ENCODE data around the gene HMX3. TPM values are rescaled to one million over a fixed set of nuclear protein-coding genes. Genes with fewer than 3 reads are reported as not detected.

The HMX3 gene
- total and polyA plus RNA-seq, 2 of the 13 experiments (the other 11 are each of a cell fraction or from before 2014, with no cell fraction given): not detected

- H3K79me2 ChIP-seq (ENCODE audit: insufficient read depth, low read length): no peaks in the 10 kb centered on the region
- H3K27me3 ChIP-seq (ENCODE audit: control insufficient read depth in 1 of 2, insufficient read depth in 2 of 2, low read length in 2 of 2): peaks cover 0 to 17% of the 10 kb centered on the region in 2 experiments; a peak in 3 of 5 replicates
- H3K9ac ChIP-seq (ENCODE audit: insufficient read depth, low read depth, low read length): no peak overlapping the region
- H2AFZ ChIP-seq (ENCODE audit: low read length): no peak overlapping the region
- no peak overlapping the region for H3K4me2 ChIP-seq (ENCODE audit: low read depth, low read length)
- no peaks in the 10 kb centered on the region for H4K20me1 ChIP-seq (ENCODE audit: insufficient read depth, low read length)
- no peak for FAIRE-seq
- DNase-seq (ENCODE audit: low spot score): no peak
- TF ChIP-seq BATF2 (CRISPR knock-in tag; IDR thresholded peaks at IDR 0.05) (no peak), FOSL2 (CRISPR knock-in tag; IDR thresholded peaks at IDR 0.05) (0 out of 2 replicates have a peak, but pooled peaks have one; percentile 7)
- no peaks in the 10 kb centered on the region for H3K9me3 ChIP-seq (ENCODE audit: low read length)
- intact Hi-C loops (cut with micrococcal nuclease; ENCODE audit: unreplicated experiment) (no loop called here), in situ Hi-C loops (cut with HindIII; ENCODE audit: extremely low pct_ligation_motif_present, low pct_unique_long_range_greater_than_20kb) (no loop called here)
- no peak for ATAC-seq
- ChIA-PET CTCF (ENCODE audit: low intra/inter-chr PET ratio, low total read pairs) (no interaction called here), POLR2A (no interaction called here)
- no peak overlapping the region for H3K4me3 ChIP-seq (replicated peaks in 1 of 3; ENCODE audit: insufficient read depth in 1 of 3, low read depth in 2 of 3, low read length in 3 of 3)
- no TSS peak for BruUV-seq (replicated peaks)
- WGBS (ENCODE audit: low lambda C conversion rate): 16% methylated on average over 6 of the region's 7 CpGs
- no peak overlapping the region for H3K27ac ChIP-seq (ENCODE audit: extremely low read length, insufficient read depth, low read length)
- no peaks in the 10 kb centered on the region for H3K36me3 ChIP-seq (replicated peaks in 1 of 2; ENCODE audit: control insufficient read depth in 1 of 2, insufficient read depth in 2 of 2, low read length in 2 of 2)
- H3K4me1 ChIP-seq (ENCODE audit: insufficient read depth, low read length): no peaks in the 10 kb centered on the region
Measured at GRCh38 chr10:123100030-123100762, 35.6 kb upstream of the HMX3 start.

- intact Hi-C loops (cut with micrococcal nuclease; ENCODE audit: unreplicated experiment): no loop called here
- H3K4me2 ChIP-seq (ENCODE audit: low read depth, low read length): no peak overlapping the region
Measured at GRCh38 chr10:123101872-123102271, 33.9 kb upstream of the HMX3 start.

More at GRCh38 chr10:123101872-123102271, 33.9 kb upstream of the HMX3 start:
- no peak for DNase-seq (ENCODE audit: low spot score)
- H3K4me3 ChIP-seq (replicated peaks in 1 of 3; ENCODE audit: insufficient read depth in 1 of 3, low read depth in 2 of 3, low read length in 3 of 3): no peak overlapping the region
- no peak overlapping the region for H2AFZ ChIP-seq (ENCODE audit: low read length)
- FAIRE-seq: no peak
- H3K36me3 ChIP-seq (replicated peaks in 1 of 2; ENCODE audit: control insufficient read depth in 1 of 2, insufficient read depth in 2 of 2, low read length in 2 of 2): no peaks in the 10 kb centered on the region
- H3K27me3 ChIP-seq (ENCODE audit: control insufficient read depth in 1 of 2, insufficient read depth in 2 of 2, low read length in 2 of 2): peaks cover 0 to 19% of the 10 kb centered on the region in 2 experiments; a peak in 3 of 5 replicates
- no peak overlapping the region for H3K27ac ChIP-seq (ENCODE audit: extremely low read length, insufficient read depth, low read length)
- H3K4me1 ChIP-seq (ENCODE audit: insufficient read depth, low read length): no peaks in the 10 kb centered on the region
- peak; percentile 47; the same call in 2 of the 3 replicates for ATAC-seq
- H4K20me1 ChIP-seq (ENCODE audit: insufficient read depth, low read length): no peaks in the 10 kb centered on the region
- no peak overlapping the region for H3K9ac ChIP-seq (ENCODE audit: insufficient read depth, low read depth, low read length)
- in situ Hi-C loops (cut with HindIII; ENCODE audit: extremely low pct_ligation_motif_present, low pct_unique_long_range_greater_than_20kb): no loop called here
- no peaks in the 10 kb centered on the region for H3K79me2 ChIP-seq (ENCODE audit: insufficient read depth, low read length)
- 19% methylated on average over 6 of the region's 9 CpGs for WGBS (ENCODE audit: low lambda C conversion rate)
- no TSS peak for BruUV-seq (replicated peaks)
- TF ChIP-seq NFRKB (IDR thresholded peaks at IDR 0.05) (no peak), CTCF (CRISPR knock-in tag; IDR thresholded peaks at IDR 0.05) (peak; percentile 17), PPARG (CRISPR knock-in tag; conservative IDR thresholded peaks at IDR 0.05) (0 out of 2 replicates have a peak, but pooled peaks have one; percentile 39)
- POLR2A ChIA-PET: no interaction called here
- H3K9me3 ChIP-seq (ENCODE audit: low read length): no peaks in the 10 kb centered on the region
- CTCF ChIA-PET (ENCODE audit: low intra/inter-chr PET ratio, low total read pairs): no interaction called here
